ENCODE data around the gene COL4A1.

The COL4A1 gene

GRCh38 chr13:110221406-110222117 is 85.4 kb downstream of the COL4A1 start:
- DNase-seq (ENCODE audit: low read depth) = no peak

- no peak for DNase-seq (ENCODE audit: low read depth)
Measured at GRCh38 chr13:110220471-110220870, 86.5 kb downstream of the COL4A1 start.

- no peak for DNase-seq (ENCODE audit: low read depth)
Measured at GRCh38 chr13:110218581-110219201, 88.3 kb downstream of the COL4A1 start.

GRCh38 chr13:110217811-110218210 is 89.1 kb downstream of the COL4A1 start:
- DNase-seq (ENCODE audit: low read depth) = no peak

DNA sequence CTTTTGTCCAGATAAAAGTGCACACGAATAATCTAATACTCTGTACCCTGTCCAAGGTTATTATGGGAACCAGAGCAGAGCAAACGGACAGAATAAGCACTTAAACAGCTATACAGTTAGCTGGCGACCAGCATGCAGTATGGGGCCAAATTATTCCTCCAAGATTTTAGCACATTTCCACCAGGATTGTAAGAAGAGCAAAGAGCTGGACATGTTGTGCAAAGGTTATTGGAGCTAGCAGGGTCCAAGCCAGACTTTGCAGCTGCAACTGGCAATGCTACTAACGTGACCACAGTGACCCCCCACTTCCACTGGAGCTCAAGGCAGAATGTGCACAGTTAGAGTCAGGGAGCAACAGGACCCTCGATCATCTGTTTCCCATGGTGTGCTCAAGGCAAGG is 89.9 kb downstream of the COL4A1 start:
- no peak for DNase-seq (ENCODE audit: low read depth)

- no peak for DNase-seq (ENCODE audit: low read depth)
Measured at GRCh38 chr13:110216398-110217041, 90.4 kb downstream of the COL4A1 start.

DNA sequence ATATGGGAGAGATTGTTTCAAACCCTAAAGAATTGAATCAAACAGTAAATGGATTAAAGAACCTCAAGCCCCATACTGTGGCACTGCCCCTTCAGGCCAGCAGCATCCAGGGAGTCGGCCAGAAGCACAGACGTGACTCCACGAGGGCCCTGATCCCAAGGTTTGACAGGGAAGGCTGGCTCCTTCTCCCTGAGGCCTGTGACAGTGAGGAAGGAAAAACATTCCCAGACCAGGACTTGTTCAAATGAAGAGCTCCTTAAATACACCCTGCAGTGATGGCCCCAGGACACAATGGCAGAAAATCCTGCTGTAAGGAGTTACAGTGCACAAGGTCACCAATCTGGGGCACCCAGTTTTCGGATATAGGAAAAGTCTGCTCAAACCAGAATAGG is 91.0 kb downstream of the COL4A1 start:
- DNase-seq (ENCODE audit: low read depth) = no peak

GRCh38 chr13:110215606-110216005 is 91.4 kb downstream of the COL4A1 start:
- no peak for DNase-seq (ENCODE audit: low read depth)

- DNase-seq (ENCODE audit: low read depth) = no peak
Measured at GRCh38 chr13:110214637-110215036, 92.3 kb downstream of the COL4A1 start.

- DNase-seq (ENCODE audit: low read depth) = no peak
Measured at GRCh38 chr13:110213461-110214074, 93.4 kb downstream of the COL4A1 start.

DNA sequence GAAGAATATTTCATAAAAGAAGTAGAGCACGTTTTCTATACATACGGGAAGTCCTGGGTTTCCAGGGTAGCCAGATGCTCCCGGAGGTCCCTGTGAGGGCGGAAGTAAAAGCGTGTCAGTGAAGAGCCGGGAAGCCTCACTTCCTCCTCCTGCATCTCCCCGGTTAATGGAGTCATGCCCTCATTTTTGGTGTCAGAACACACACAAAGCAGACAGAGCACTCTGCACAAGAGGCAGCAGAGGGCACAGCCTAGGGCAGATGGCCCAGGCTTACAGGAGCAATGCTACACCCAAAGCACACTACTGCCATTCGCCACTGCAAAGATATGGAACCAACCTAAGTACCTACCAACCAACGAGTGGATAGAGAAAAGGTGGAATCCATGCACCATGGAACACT is 94.4 kb downstream of the COL4A1 start:
- no peak for DNase-seq (ENCODE audit: low read depth)

- DNase-seq (ENCODE audit: low read depth) = no peak
Measured at GRCh38 chr13:110211735-110212134, 95.2 kb downstream of the COL4A1 start.

DNA sequence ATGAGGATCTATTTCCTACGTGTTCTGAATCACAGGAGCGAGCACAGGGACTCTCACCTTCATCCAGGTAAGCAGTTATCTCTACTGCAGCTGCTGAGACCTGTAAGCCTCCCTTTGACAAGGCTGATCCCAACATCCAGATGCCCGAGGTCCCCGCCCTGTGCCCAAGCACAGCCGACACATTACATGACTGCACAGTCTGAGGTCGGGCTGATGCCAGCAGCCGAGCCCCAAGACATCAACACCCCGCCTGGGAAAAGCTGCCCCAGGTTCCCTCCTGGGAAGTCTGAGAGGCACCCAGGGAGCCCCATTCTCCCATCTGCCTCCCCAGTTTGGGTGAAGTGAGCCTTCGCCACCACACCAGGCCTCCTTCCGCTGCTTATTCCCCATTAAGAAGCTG is 95.9 kb downstream of the COL4A1 start:
- no peak for DNase-seq (ENCODE audit: low read depth)

- DNase-seq (ENCODE audit: low read depth) = no peak
Measured at GRCh38 chr13:110210604-110210985, 96.4 kb downstream of the COL4A1 start.

DNA sequence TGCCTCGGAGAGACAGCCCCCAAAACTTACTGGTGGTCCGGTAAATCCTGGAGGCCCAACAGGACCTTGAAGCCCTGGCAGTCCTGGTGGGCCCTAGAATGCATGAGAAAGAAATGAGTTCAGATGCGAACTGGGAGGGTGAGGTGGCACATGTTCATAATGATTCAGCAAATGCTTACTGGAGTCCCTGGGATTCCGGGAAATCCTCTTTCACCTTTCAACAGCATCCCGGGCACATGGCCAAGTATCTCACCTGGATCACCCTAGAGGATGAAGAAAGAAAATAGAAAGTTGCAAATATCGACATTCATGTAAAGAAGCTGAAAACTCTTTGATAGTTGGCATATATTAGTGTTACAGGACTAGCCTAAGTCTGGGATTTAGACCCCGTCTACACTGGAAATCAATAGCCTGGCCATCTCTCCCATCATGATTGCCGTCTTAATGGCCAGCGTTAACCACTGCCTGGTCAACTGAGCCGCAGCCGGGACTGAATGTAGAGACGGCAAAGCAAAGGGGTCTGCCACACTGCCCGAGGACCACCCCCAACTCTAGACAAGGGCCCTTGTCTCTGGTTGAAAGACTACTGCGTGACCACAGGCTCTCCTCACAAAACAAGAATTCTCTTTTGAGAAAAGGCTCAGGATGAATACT is 96.9 kb downstream of the COL4A1 start:
- no peak for DNase-seq (ENCODE audit: low read depth)

GRCh38 chr13:110208116-110208515 is 98.8 kb downstream of the COL4A1 start:
- no peak for DNase-seq (ENCODE audit: low read depth)

GRCh38 chr13:110206996-110207395 is 100.0 kb downstream of the COL4A1 start:
- DNase-seq (ENCODE audit: low read depth) = no peak

DNA sequence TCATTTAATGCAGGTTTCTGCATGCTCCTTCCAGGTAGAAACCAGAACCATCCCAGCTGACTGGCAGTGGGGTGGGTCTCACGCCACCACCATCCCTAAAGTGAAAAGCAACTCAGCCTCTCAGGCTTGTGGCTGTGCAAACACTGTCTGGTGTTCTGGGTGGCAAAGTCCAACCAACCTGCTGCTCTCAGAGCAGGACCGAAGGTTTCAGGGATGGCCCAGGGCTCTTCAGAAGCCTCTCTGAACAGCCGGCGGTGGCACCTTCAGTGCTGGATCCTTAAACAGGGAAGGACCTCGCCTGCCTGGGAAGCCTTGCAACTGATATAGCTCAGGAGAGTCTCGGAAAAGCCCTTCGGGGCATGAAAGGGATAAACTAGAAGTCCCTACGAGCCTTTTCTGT is 100.8 kb downstream of the COL4A1 start:
- no peak for DNase-seq (ENCODE audit: low read depth)

GRCh38 chr13:110201114-110201513 is 105.8 kb downstream of the COL4A1 start:
- DNase-seq (ENCODE audit: low read depth) = no peak

DNA sequence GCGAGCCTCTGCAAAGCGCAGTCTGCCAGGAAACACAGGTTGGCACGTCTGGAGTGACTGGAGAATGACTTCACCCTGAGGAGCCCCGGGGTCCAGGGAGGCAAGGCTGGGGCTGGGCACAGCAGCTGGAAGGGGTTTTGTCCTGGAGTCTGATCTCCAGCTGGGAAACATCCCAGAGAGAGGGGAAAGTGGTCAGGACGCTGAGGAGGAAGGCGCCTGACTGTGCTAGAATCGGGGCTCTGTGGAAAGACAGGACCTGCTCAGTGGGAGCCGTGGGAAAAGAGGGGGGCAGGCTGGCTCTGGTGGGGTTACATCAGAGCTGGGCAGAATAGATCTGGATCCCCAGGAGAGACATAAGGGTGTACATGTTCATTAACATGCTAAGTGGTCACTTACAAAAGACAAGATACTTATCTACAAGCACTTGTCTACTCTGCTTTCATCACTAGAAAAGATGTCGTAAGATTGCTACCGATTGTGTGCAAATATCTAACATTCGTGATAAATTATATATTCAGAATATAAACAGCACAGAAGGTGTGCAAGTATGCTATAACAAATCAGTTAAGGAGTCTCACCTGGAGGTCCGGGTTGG is 106.6 kb downstream of the COL4A1 start:
- no peak for DNase-seq (ENCODE audit: low read depth)

DNA sequence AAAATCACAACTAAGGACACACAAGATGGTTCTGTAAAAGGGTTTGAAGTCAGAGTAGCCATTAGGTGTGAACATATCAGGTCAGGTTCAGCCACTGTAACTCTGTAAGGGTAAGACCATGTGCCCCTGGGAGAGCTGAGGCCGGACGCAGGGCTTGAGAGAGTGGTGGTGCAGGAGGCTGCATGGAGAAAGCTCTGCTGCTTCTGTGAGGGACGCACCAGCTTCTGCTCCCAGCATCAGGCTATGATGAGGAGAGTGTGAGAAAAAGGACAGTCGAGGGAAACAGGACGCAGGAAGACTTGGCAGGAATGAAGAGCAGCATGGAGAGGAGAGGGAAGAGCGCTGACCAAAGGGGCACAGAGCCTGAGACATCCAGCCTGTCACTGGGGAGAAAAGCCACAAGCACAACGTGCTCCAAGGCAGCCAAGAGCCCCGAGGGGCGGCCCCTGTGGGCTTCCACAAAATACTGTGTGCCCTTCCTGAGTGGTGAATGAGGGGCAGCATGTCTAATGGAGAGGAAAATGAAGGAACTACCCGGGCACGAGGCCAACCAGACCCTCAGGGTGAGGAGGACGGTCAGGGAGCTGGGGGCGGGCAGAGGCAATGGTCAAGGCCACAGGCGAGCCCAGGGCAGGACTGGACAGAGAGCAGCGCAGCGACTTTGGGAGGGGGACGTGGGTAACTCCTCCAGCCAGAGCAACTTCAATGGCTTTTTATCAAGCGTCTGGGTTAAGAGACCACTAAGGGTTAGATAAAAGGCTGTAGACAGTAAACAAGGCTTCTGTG is 107.7 kb downstream of the COL4A1 start:
- no peak for DNase-seq (ENCODE audit: low read depth)

Measured in stimulated activated CD8-positive, alpha-beta memory T cell treated with anti-CD3 and anti-CD28 coated beads, Interleukin-15, amount 100 ng/mL, for 1 hour (primary cell).